GM18867 (cell line): ENCODE measurements around the gene TBC1D10B.
"Not testable (repeated sequence)": the region's sequence is repeated elsewhere in the genome, so short reads cannot be mapped to it uniquely, and the experiment has no call there.

Source experiments
- ATAC-seq: cut with Tn5 transposase; IDR thresholded peaks from one replicate; pipeline ENCODE4 v1.9.1; 2021; ENCODE audit warnings: mild to moderate bottlenecking, moderate library complexity; ENCODE audit not compliant: unreplicated experiment

TBC1D10B gene

DNA sequence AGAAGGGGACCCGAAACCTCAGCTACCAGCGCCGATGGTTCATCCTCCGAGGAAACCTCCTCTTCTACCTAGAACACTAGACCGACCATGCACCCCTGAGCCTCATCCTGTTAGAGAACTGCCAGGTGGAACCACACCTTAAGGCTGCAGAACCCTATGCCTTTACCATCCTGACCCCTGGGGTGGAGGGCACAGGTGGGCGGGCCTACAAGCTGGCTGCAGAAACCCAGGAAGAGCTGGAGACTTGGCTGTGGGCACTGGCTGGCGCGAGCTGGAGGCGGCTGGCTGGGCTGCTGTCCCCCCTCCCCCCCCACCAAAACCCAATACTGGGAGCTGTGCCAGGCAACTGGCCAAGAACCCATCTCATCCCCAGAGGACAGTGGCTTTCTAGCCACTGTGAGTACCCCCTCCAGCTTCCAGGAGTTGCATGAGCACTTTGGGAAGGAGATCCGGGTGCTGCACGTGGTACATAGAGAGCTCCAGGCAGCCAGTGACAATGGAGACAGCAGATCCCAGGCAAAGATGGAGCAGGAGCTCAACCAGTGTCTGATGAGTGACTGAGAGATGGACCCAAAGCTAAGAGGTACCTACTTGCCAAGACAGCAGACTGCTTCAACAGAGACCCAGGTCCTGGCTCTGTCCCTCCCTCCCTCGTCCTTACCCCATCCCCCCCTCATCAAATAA, 13.8 kb downstream of the TBC1D10B start:
- ATAC-seq: no peak

DNA sequence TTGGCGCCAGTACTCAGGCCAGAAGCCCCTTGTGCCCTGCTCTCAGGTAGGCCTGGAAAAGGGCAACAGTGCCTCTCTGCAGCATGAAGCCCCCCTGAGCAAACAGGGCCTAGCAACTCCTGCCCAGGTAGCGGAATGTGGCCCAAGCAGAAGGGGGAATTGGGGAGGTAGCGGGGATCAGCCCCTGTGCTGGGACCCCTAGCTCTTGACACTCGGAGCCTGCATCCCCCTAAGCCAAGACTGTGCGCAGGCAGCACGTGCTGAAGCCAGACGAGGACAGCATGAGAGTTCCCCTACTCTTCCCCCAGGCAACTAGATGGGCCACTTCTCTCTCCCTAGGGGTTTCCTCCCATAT, 14.4 kb downstream of the TBC1D10B start:
- ATAC-seq: no peak

DNA sequence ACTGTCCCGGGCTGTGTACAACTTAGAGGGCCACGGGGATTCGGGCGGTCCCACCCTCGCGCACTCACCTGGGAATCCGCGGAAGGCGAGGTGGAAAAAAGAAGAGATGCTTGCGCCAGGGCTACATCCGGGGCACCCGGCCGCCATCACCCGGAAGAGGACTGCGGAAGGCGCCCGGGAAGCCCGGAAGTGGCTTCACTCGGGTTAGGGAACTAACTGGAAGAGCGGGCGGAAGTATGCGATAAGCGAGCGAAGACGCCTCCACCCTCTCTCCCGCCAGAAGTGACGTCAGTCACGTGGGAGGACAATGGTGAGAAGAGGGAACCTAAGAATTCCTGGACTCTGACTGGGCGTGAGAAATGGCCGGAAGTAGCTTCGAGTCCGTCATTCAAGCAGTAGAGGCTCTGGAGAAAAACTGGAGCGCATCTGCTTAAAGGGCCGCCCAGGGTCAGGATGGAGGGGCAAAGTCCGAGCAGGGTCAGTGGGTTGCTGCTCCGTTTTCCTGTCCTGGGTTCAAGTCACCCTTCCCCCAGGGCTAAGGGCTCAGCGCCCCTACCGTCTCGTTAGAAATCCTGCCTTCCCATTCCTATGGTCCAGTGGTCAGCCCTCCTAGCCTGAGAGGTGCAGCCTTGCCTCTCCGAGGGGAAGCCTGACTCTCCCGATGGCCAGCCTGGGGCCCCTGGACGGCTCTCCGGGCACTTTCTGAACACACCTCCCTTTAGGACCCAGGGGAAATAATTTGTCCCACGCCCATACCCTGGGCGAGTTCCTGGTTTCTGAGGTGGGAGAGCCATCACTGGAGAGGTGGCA, 14.9 kb downstream of the TBC1D10B start, which contains the start of gene CD2BP2:
Gene CD2BP2, minus strand, starts transcription at position 165 of the 810 bp plus-strand sequence. CDS start 627 bp downstream, outside the sequence.
- peak; percentile 54 for ATAC-seq

DNA sequence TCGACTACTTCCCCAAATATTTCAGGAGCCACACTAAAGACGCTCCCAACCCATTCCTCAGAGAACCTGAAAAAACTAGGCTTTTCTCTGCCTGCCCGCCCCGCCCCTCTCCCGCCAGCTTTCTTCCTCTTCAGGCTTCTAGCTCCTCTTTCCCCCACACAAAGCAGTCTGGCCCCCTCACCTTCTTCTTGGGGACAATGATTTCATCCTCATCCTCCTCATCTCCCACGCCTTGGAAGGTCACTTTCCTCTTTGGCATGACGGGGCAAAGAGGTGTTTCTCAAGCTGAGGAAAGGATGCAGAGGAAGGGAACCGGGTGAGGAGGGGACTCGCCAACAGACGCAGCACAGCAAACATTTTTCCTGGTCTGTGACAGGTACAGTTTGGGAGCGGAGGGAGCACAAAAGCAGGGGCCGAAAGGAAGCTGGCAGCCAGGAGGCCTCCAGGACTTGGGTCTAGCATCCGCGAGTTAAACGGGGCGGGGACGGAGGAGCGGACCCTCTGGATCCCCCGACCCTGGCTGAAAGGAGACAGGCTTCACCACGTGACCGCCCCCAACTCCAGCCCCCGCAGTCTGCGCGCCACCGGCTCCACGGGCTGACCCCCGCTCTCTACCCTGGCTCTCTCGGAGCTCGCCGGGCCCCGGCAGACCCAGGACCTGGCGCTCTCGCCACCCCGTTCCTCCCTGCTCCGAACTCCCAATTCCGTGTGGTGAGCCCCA, 15.7 kb downstream of the TBC1D10B start:
- peak; percentile 3 for ATAC-seq

DNA sequence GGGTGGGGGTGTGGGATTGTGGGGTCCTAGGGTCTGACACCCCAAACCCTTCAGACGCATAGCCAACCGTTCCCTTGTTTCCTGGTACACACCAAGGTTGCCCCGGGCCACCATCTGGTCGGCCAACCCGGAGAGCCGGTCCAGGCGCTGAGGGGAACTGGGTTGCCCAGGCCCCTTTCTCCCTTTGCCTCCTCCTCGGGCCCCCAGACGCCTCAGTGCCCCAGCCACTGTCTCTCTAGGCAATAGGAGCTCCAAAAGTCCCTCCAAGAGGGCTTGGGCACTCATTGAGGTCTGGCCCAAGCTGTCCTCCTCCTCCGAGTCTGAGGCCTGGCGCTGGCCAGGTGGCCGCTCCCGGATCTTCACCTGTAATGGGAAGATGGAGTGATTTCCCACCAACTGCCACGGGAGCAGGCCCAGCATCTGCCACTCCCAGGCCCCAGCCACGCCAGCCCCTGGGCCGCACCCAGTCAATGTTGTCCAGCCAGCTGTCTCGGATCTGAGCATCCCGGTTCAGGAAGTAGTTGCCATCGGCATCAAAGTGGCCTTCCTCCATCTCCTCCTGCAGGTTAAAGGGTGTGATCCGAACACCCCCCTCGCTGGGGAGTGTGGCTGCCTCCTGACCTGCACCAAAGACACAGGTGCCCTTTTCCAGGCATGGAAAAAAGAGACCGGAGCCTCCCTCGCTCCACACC, 16.7 kb downstream of the TBC1D10B start:
- no peak for ATAC-seq

DNA sequence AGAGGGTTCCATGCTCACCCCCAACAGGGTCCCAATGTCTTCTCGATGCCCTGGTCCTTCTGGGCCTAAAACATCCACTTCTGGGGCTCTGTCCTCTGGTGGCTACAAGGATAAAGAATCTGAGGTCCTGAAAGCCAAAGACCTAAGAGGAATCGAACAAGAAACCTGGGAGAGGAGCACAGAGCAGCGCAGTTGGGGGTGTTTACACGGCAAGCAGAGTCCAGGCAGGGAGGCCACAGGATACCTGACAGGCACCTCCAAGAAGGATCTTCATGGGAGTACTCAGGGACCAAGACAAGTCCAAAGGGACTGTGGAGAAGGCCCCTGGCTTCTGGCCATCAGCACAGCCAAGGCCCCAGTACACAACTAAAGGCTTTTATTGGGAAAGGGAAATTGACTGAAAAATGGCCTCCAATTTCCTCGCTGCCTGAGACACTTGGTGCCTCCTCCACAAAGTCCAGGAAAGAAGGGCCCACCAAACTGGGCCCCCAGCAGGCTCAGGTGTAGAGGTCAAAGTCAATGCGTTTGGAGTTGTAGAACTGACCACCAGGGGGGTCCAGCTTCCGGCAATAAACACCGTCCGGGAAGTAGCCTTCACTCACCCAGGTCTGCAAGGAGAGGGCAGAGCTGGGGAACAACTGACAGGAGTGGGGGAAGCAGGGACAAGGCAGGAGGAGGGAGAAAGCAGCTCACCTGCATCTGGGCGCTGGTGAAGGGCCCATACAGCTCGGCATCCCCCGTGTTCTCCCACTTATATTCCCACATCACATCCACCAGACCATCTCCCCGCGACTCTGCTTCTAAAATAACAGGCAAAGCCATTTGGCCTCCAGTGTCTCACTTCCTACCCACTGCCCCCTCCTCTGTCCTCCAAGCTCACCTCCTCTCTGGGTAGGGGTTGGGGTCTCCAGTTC, 17.5 kb downstream of the TBC1D10B start:
- no peak for ATAC-seq

DNA sequence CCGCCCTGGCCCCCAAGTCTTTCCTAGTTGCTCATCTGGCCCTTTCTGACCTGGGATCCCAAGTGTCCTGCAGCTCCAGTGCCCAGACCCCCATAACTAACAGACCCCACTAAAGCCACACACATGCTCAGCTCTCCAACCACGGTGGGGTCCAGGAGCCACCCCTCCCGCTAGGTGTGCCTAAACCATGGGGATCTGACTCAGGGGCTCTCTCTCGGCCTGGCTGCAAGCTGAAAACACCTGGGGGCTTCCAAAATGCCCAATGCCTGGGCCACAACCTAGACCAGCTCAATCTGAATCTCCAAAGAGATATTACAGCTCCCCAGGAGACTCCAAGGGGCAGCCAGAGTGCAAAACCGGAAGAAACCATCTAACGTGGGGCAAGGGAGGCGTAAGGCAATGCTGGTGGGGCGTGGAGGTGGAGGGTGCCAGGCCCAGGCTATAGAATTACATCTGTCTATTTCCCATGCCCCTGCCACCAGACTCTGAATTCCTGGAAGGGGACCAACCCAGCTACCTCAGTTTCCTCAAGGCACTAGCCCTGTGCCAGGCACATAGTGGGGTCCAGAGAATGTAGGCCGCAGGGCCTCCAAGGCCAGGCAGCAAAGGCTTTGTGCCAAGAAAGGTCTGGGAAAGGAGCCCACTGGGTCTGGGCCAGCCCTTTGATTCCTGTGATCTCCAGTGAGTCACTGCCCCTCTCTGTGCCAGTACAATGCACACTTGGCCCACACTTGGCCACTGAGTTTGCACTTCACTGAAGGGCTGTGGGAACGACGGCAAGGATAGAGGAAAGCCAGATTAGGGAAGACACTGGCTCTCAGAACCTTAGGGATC, 18.5 kb downstream of the TBC1D10B start:
- ATAC-seq: no peak

DNA sequence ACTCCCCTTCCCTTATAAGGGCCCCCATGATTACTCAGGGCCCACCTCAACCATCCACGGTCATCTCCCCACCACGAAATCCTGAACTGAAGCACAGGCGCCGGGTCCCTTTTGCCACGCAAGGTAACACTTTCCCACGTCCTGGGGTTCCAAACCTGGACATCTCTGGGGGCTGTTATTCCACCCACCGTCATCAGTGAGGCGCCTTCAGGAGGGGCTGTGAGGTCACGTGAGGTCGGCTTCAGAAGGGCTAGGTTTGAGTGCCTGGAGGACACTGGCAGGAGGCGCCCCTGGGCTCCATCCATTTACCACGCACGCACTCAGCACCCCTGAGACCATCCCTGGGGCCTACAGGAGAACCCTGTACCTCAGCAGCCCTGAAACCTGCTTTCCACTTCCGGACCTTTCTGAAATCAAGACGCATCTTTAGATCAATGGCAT, 19.3 kb downstream of the TBC1D10B start:
- ATAC-seq: no peak

DNA sequence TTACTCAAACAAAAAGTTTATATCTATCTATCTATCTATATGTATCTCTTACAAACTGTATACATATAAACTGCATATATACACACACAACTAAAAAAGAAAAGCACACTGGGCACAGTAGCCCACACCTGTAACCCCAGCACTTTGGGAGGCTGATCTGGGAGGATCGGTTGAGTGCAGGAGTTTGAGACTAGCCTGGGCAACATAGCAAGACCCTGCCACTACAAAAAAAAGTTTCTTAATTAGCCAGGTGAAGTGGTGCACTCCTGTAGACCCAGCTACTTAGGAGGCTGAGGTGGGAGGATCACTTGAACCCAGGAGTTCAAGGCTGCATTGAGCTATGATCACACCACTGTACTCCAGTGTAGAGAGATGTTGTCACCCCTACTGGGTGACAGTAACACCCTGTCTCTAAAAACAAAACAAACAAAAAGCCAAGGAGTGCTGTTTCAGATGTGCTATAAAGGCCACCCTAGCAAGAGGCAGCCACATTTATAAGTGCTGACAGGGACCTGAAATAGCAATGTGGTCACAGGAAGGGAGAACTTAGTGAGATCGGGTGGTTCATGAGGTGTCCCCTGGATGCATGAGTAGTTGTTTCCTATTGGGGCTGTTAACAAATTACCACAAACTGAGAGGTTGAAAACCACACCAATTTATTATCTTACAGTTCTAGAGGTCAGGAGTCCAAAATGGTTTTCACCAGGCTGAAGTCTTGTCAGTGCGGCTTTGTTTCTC, 20.0 kb downstream of the TBC1D10B start:
- ATAC-seq: peak; percentile 48

DNA sequence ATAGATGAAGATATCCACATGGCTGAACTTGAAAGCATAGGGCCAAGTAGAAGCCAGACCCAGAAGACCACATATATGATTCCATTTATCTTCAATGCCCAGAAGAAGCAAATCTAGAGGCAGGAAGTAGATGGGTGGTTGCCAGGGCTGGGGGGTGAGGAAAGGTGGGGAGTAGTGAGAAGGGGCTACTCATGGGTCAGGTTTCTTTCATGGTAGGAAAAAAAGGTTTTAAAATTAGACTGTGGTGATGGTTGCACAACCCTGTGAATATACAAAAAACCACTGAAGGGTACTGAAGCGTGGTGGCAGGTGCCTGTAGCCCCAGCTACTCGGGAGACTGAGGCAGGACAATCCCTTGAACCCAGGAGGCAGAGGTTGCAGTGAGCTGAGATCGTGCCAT, 20.6 kb downstream of the TBC1D10B start:
- ATAC-seq: no peak

DNA sequence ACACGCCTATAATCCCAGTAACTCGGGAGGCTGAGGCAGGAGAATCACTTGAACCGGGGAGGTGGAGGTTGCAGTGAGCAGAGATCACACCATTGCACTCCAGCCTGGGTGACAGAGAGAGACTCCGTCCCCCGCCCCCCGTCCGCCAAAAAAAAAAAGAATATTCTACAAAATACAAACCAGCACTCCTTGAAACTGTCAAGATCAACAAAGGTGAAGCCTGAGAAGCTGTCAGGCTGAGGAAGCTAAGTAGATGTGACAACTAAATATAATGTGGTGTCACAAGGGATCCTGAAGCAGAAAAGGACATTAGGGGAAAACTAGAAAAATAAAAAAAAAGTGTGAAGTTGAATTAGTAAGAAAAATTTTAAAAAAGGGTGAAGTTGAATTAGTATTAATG, 21.4 kb downstream of the TBC1D10B start:
- no peak for ATAC-seq

DNA sequence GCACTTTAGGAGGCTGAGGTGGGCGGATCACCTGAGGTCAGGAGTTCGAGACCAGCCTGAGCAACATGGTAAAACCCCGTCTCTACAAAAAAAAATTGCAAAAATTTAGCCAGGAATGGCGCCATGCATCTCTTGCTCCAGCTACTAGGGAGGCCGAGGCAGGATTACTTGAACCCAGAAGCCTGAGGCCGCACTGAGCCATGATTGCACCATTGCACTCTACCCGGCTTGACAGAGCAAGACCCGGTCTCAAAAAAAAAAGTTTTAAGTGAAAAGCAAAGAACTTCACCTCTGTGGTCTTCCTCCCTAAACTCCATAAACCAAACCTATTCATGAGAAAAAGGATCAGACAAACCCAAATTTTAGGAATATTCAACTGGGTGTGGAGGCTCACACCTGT, 22.2 kb downstream of the TBC1D10B start:
- ATAC-seq: no peak

DNA sequence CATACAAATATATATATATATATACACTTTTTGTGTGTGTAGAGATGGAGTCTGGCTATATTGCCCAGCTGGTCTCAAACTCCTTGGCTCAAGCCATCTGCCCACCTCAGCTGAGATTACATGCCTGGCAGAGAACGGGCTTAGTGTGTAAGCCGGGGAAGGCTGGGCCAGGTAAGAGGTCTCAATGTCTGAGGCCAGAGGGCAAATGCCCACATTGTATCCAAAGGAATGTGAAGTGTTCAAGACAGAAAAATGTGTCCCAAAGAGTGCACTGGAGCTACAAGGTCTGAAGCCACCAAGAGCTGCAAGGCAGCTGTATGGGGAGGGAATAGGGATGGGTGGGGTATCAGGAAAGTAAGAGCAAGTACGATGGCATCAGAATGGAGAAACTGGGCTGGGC, 24.0 kb downstream of the TBC1D10B start:
- no peak for ATAC-seq

DNA sequence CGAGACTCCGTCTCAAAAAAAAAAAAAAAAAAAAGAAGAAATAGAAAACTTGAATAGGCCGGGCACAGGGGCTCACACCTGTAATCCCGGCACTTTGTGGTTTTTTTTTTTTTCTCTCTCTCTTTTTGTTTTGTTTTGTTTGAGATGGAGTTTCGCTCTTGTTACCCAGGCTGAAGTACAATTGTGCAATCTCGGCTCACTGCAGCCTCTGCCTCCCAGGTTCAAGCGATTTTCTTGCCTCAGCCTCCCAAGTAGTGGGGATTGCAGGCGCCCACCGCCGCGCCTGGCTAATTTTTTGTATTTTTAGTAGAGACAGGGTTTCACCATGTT, 26.8 kb downstream of the TBC1D10B start:
- not testable (repeated sequence) for ATAC-seq

DNA sequence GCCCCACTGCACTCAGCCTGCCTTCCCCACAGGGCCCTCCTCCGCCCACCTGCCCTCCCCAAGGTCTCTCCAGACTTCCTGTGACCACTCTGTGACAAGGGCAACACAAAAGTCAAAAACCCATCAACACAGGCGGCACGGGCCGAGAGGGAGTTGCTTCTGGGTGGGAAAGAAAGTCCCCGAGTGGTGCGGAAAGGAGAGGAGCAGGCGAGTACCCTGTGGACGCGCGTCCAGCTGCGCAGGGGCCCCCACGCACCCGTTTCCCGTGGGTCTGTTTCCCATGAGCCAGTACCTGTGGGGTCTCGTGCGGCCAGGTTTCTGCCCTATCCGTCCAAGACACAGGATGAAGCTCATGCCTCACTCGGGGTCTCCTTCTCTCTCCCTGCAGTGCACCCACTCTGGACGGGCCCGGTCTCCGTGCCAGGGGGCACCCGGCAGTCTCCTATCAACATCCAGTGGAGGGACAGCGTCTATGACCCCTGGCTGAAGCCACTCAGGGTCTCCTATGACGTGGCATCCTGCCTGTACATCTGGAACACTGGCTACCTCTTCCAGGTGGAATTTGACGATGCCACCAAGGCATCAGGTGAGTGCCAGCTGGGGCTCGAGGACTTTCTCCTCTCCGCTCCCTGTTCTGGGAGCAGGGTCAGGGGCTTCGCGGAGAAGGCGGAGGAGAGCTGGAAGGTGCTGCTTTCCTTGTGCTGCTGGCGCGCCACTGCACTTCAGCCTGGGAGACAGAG, 27.4 kb downstream of the TBC1D10B start:
- ATAC-seq: no peak

DNA sequence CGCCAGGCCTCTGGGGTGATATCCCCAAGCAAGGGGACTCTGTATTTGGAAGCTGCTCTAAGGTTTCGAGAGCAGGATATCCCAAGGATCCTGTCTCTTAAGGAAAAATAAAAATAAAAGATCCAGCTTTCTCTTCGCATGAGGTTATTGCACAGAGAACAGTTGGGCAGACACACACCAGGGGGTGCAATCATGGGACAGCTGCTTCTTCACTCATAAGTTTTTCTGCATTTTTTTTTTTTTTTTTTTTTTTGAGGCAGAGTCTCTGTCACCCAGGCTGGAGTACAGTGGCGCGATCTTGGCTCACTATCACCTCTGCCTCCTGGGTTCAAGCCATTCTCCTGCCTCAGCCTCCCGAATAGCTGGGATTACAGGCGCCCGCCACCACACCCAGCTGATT, 28.3 kb downstream of the TBC1D10B start:
- not testable (repeated sequence) for ATAC-seq

DNA sequence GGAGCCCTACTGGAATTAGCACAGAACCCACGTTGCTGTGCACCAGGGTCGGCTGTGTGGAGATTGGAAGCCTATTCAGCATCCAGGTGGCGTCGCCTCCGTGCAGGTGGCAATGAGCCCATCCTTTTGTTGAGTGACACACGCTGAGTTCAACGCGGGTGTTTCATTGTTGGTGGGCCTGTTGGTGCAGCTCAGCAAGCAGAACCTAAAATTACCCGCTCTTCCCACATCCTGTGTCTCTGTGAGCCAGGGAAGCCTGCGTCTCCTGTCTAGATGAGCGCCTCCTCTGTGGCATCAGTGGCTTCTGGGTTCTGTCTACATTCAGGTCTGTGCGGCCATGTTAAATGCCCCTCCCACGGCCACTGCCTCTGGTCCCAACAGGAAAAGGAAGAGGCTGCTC, 29.7 kb downstream of the TBC1D10B start:
- no peak for ATAC-seq

DNA sequence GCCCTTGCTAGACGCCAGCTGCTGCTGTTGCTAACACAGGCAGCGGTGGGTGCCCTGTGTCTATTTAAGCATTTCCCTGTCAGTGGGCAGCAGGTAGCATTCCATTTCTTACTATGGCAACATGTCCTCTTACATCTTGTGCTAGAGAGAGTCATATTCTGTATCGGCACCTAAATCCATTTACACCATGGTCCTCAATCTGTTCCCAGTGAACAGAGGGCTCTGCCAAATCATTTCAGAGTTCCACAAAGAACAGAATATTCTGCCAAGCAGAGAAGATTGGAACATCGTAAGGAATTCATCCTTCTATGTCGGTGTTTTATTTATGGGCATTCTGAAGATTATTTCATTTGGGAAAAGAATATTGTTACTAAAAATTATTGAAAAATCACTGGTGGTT, 31.6 kb downstream of the TBC1D10B start:
- ATAC-seq: not testable (repeated sequence)
